Small intestine (tissue), 7 donors: ENCODE results near the gene BEST1. TPM values are rescaled to one million over a fixed set of nuclear protein-coding genes. Genes with fewer than 3 reads are reported as not detected.
A peak's percentile ranks its signal among the peaks of the same experiment; 100 is the strongest.

Experiments used
- DNase-seq, 2 donors: peaks; one replicate each; pipeline versions ENCODE4 v3.0.0 to v3.0.0-alpha.2; 2013
- FAIRE-seq: peaks from 2 replicates; lab custom pipeline; 2012; peaks lifted over from hg19 to GRCh38; lab: Jason Lieb, UNC
- H3K27ac ChIP-seq, 3 donors: one replicate each; pipeline ENCODE4 v1.5.1; 2013; ENCODE audit warnings: low read length in 2 of 3, mild to moderate bottlenecking in 2 of 3, control low read depth in 1 of 3, inconsistent platforms in 1 of 3, low read depth in 1 of 3, moderate library complexity in 1 of 3
- H3K27me3 ChIP-seq, 3 donors: one replicate each; pipeline ENCODE4 v1.6.1; 2013; ENCODE audit warnings: low read length in 3 of 3, inconsistent platforms in 1 of 3; ENCODE audit not compliant: control insufficient read depth in 3 of 3, insufficient read depth in 3 of 3
- H3K36me3 ChIP-seq, 3 donors: one replicate each; pipeline ENCODE4 v1.6.1; 2013; ENCODE audit warnings: low read length in 3 of 3, inconsistent platforms in 1 of 3, low read depth in 1 of 3, mild to moderate bottlenecking in 1 of 3, moderate library complexity in 1 of 3; ENCODE audit not compliant: control insufficient read depth in 3 of 3, insufficient read depth in 2 of 3
- H3K4me1 ChIP-seq, 3 donors: one replicate each; pipeline ENCODE4 v1.6.1; 2013; ENCODE audit warnings: low read length in 2 of 3, inconsistent platforms in 1 of 3, low read depth in 1 of 3, mild to moderate bottlenecking in 1 of 3, moderate library complexity in 1 of 3; ENCODE audit not compliant: control insufficient read depth in 3 of 3, insufficient read depth in 2 of 3
- H3K4me3 ChIP-seq, 3 donors: one replicate each; pipeline ENCODE4 v1.5.1; 2013; ENCODE audit warnings: low read length in 3 of 3, control low read depth in 1 of 3, inconsistent platforms in 1 of 3, low read depth in 1 of 3, mild to moderate bottlenecking in 1 of 3, moderate library complexity in 1 of 3
- H3K9me3 ChIP-seq, 2 donors: one replicate each; pipeline ENCODE4 v1.6.1; 2013; ENCODE audit warnings: low read depth in 1 of 2, low read length in 1 of 2; ENCODE audit not compliant: control insufficient read depth in 2 of 2, insufficient read depth in 1 of 2
- WGBS, 3 donors: extraction: QIAGEN DNeasy Blood & Tissue Kit; methylation state at CpG; one replicate each; pipeline ENCODE4 v1.1.7; 2013; 5-methylcytosine and 5-hydroxymethylcytosine counted together
- polyA plus RNA-seq, 4 donors: library from polyadenylated mRNA; stranded (reverse) in 3 of 4; unstranded in 1 of 4; fragments of 200-250 nt in 3 of 4; fragments of 120-200 nt in 1 of 4; gene quantifications; one replicate each; pipeline versions ENCODE4 v1.2.1 to v1.2.3, GENCODE V29; 2013
- donor health status: healthy with polysubstance abuse.
- donor health status: control.
- donor health status: control.
- donor health status: Bipolar disorder and iron deficiency.
- donor health status: healthy.

BEST1 gene
- polyA plus RNA-seq, 4 donors = 2.7 to 4.7 (median 3.9) TPM

DNA sequence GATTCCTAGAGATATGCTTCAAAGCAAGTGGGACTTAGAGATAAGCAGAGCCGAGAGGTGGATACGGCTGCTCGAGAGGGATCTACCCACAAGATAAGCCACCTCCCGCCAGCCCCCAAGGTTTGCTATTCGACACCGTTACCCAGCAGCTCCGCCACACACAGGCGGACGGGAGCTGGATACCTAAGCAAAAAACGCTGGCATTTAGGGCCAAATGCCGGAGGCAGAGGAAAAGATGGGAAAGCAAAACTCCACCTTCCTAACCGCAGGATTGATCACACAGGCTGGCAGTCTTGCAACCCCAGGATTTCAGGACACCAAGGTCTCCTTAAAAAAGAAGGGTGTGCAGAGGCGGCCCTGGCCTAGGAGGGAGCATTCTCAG is 16.6 kb downstream of the BEST1 start:
- Histone ChIP-seq H3K4me3 (peak overlapping the region; percentile 81 to 95 (median 88)), H3K27me3 (no peaks in the 10 kb centered on the region), H3K9me3 (no peaks in the 10 kb centered on the region), H3K36me3 (peaks cover 0 to 41% (median 7%) of the 10 kb centered on the region in 3 donors), H3K4me1 (peaks cover 6 to 59% (median 8%) of the 10 kb centered on the region in 3 donors), H3K27ac (peak overlapping the region; percentile 96 to 99 (median 98))
- WGBS, 3 donors = 0 to 2% (median 0%) methylated on average over 13 of the region's 13 CpGs
- FAIRE-seq = no peak
- peak in 1 of 2 donors; percentile 48 for DNase-seq

DNA sequence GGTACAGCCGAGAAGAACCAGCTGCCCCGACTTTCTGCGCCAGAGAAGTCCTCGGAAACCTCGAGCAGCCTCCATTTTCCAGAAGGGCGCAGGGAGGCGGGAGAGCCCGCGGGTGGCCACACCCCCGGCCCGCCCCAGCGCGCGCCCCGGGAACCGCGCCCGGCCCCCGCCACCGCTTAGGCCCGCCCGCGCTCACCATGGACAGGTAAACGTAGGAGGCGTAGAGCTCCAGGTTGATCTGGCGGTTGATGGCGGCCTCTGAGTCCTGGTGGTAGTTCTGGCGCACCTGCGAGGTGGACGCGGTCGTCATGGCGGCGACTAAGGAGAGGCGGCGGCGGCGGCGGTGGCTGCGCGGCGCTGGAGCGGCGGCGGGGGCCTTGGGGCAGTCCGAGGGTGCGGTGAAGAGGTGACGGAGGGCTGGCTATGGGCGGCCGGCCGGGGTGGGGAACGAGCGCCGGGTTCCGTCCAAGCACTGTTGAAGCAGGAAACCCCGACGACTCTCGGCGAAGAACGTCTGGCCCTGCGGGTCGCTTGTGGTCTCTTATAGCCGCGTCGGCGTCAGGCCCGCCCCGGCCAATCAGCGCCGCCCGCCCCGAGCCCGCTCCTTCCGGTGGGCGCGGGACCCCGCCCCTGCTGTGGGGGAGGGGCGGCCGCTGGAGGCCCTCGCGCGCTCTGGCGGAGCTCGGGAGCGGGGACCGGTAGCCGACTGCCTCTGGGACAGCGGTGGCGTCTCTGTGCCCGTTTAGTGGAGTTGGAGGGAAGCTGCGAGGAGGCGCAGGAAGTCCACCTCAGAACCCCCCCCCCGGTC is 17.2 kb downstream of the BEST1 start, which contains the start of gene FTH1:
Gene FTH1, minus strand, starts transcription at position 519 of the 808 bp plus-strand sequence. Its CDS starts 209 bp downstream, at position 310.
- Histone ChIP-seq H3K27ac (peak within 1 kb of the TSS; percentile 96 to 99 (median 98)), H3K4me1 (peaks cover 6 to 59% (median 12%) of the 10 kb centered on the region in 3 donors), H3K27me3 (no peaks in the 10 kb centered on the region), H3K4me3 (peak within 1 kb of the TSS; percentile 81 to 95 (median 88)), H3K9me3 (no peaks in the 10 kb centered on the region), H3K36me3 (peaks cover 0 to 35% (median 7%) of the 10 kb centered on the region in 3 donors)
- WGBS, 3 donors = 1 to 3% (median 3%) methylated on average over 67 to 93 of the region's 93 CpGs
- peak; percentile 93 to 96 for DNase-seq
- FAIRE-seq = no peak

DNA sequence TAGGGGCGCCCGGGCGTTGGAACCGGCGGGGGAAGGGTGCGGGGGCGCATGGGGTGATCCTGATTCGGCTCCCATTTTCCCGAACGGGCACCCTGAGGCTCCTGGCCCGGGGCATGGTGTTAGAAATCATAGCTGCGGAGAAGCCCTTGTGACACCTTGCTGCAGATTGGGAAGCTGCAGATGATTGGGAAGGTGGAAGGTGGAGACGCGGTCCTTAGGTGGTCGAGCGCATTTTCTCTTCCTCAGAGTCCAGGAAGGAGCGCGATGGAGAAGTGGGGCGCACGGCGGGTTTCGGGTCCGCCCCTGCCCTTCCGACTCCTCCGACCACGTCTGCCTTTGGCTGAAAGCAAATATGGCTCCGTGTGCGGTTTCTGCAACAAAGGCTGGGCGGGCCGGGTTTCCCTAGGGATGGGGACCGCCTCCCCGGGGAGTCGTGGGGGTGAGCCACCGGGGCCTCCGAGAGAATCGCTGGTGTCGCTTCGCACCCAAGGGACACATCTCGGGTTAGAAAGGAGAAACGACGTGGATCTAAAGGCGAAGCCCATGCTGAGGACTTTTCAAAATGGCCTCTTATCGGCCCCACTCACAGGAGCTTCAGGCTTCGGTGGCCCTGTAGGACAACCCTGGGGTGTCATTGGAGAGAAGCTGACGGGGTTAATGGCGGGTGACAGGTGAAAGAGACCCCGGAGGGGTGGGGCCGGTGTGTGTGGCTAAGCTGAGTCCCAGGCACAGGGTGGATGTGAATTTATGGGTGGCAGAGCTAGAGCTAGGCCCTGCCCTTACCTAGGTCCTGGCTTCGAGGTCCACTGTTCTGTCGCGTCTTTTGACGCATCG is 18.0 kb downstream of the BEST1 start:
- WGBS, 3 donors = 6 to 9% (median 7%) methylated on average over 51 to 53 of the region's 53 CpGs
- Histone ChIP-seq H3K9me3 (no peaks in the 10 kb centered on the region), H3K27me3 (no peaks in the 10 kb centered on the region), H3K36me3 (peaks cover 0 to 26% (median 7%) of the 10 kb centered on the region in 3 donors), H3K27ac (peak overlapping the region; percentile 96 to 99 (median 98)), H3K4me3 (peak overlapping the region; percentile 53 to 95 (median 81)), H3K4me1 (peaks cover 9 to 59% (median 19%) of the 10 kb centered on the region in 3 donors)
- DNase-seq = peak; percentile 55 to 84
- FAIRE-seq = no peak

DNA sequence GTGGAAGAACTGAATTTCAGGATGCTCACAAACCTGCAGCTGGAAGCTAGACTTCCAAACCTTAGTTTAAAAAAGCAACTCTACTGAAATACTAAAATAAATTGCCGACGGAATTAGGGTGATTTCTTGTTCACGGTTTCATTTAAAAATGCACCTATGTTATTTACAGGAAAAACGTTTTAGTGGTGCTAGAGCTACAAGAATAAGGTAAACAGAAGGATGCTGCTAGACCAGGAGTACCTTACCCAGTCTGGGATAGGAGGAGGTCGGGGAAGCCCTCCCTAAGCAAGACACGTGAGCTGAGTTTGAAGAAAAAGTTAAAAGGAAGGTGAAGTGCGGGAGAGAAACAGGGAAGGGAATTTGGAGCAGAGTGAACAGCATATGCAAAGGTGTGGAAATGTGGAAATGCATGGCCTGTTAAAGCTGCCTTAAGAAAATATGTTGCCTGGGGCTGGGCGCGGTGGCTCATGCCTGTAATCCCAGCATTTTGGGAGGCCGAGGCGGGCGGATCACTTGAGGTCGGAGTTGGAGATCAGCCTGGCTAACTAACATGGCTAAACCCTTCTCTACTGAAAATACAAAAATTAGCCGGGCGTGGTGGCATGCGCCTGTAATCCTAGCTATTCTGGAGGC is 18.7 kb downstream of the BEST1 start:
- H3K9me3 ChIP-seq = no peaks in the 10 kb centered on the region
- H3K4me1 ChIP-seq = peaks cover 12 to 59% (median 25%) of the 10 kb centered on the region in 3 donors
- peaks cover 0 to 20% (median 7%) of the 10 kb centered on the region in 3 donors for H3K36me3 ChIP-seq
- H3K4me3 ChIP-seq = peak overlapping the region; percentile 53 to 95 (median 81)
- WGBS, 3 donors = 81 to 89% (median 84%) methylated on average over 16 of the region's 16 CpGs
- H3K27me3 ChIP-seq = no peaks in the 10 kb centered on the region
- DNase-seq = no peak
- H3K27ac ChIP-seq = peak overlapping the region; percentile 96 to 99 (median 98)
- FAIRE-seq = no peak

DNA sequence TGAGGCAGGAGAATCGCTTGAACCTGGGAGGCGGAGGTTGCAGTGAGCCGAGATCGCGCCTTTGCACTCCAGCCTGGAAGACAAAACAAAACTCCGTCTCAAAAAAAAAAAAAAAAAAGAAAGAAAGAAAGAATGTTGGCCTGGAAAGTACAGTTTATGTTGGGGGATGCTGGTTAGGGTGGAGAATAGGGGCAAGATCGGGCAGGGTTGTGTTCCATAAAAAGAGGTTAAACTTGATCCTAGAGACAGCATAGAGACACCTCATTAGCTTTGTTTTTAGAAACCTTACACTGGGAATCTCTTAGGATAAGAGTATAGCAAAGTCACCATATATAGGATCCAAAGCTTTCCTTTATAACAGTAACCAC is 19.2 kb downstream of the BEST1 start:
- H3K4me1 ChIP-seq = peaks cover 12 to 58% (median 26%) of the 10 kb centered on the region in 3 donors
- H3K36me3 ChIP-seq = peaks cover 0 to 18% (median 7%) of the 10 kb centered on the region in 3 donors
- H3K27ac ChIP-seq = peak overlapping the region in 1 of 3 donors; percentile 96
- H3K9me3 ChIP-seq = no peaks in the 10 kb centered on the region
- DNase-seq = peak in 1 of 2 donors; percentile 4
- 87 to 89% (median 88%) methylated on average over 7 of the region's 7 CpGs for WGBS, 3 donors
- no peak overlapping the region for H3K4me3 ChIP-seq
- no peak for FAIRE-seq
- H3K27me3 ChIP-seq = no peaks in the 10 kb centered on the region

DNA sequence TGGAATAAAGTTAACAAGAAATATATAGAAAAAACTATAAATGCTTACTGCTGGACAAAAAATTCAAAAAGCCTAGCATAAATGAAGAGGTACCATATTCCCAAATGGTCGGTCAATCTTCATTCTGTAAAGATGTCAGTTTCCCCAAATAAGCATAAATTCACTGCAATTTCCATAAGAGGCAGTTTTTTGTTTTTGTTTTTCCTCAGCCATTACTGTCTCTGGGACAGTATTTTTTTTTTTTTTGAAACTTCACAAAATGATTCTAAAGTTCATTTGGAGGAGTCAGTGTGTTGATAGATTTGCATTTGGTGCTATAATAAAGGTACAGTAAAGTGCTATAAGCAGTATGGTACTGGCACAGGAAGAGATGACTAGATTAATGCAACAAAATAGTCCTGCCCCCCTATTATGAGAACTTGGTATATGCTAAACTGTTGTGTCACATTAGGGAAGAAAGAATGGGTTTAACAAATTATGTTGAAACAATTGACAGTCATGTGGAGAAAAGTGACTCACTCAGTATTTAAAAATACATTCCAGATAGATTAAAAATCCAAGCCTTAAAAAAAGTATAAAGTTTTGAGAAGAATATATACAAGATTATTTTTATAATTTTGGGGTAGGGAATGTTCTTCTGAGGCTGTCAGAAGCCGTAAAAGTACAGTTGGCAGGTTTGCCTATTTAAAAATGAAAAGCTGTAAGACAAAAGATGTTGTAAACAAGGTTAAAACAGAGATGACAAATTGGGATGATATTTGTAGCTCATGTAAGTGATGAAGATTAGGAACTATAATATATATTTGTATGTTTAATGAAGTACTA is 19.9 kb downstream of the BEST1 start:
- H3K36me3 ChIP-seq = peaks cover 0 to 14% (median 5%) of the 10 kb centered on the region in 3 donors
- H3K27ac ChIP-seq = peak overlapping the region in 1 of 3 donors; percentile 82

DNA sequence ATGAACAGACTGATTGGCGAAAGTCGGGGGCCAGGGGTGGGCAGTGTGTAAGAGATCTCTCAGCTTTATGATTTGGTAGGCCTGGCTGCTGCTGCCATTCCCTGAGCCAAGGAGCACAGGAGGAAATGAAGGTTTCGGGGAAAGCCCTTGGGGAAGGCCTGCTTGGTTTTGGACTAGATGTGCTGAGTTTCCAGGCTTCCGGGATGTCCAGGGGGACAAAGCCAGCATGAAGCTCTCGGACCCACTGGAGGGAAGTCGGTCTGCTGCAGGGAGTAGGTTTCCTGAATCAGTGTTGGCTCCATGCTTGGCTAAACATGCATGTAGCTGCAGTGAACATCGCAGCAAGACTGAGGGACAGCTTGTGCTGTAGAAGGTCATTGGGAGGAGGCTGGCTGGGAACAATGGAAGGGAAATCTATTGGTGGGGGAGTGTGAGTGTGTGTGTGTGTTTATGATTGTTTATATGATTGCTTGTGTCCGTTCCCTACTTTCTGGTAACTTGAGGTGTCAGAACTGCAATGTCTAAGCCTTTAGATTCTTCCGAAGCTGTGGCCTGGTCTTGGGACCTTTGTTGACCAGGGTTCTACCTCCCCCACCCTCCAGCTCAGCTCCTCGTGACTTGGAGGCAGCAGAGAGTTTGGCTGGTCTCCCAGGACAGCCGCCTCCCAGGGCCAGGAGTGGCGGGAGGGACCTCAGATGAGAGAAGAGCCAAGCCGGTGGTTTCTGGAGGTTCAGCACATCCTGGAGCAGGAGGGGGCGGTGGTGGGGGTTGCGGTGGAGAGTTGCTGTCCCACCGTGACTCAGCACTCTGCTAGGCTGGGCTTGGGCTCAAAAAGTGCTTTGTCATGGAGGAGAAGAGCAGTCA is 21.3 kb downstream of the BEST1 start:
- no peak for FAIRE-seq
- peak overlapping the region; percentile 82 to 92 (median 84) for H3K27ac ChIP-seq
- peaks cover 12 to 73% (median 26%) of the 10 kb centered on the region in 3 donors for H3K4me1 ChIP-seq
- 23 to 36% (median 36%) methylated on average over 16 of the region's 16 CpGs for WGBS, 3 donors
- peak; percentile 77 to 94 for DNase-seq
- H3K36me3 ChIP-seq = peaks cover 0 to 5% (median 0%) of the 10 kb centered on the region in 3 donors
- H3K9me3 ChIP-seq = no peaks in the 10 kb centered on the region
- no peak overlapping the region for H3K4me3 ChIP-seq
- no peaks in the 10 kb centered on the region for H3K27me3 ChIP-seq

More for the DNA sequence above, 19.9 kb downstream of the BEST1 start:
- no peak for FAIRE-seq
- H3K27me3 ChIP-seq = no peaks in the 10 kb centered on the region
- H3K4me1 ChIP-seq = peaks cover 12 to 60% (median 26%) of the 10 kb centered on the region in 3 donors
- WGBS, 3 donors = 83 to 92% (median 91%) methylated on average over 2 of the region's 2 CpGs
- peak in 1 of 2 donors; percentile 0 for DNase-seq
- no peaks in the 10 kb centered on the region for H3K9me3 ChIP-seq
- H3K4me3 ChIP-seq = no peak overlapping the region
